ENCODE results near the gene SLC45A3.

The SLC45A3 gene

GRCh38 chr1:205613854-205614412 is 66.4 kb downstream of the SLC45A3 start:
- no peak for TF ChIP-seq CTCF (IDR thresholded peaks at IDR 0.05; ENCODE audit: low read depth, low read length)
- H3K4me3 ChIP-seq (ENCODE audit: low read depth, low read length): no peak overlapping the region

GRCh38 chr1:205612556-205612955 is 67.8 kb downstream of the SLC45A3 start:
- no peak overlapping the region for H3K4me3 ChIP-seq (ENCODE audit: low read depth, low read length)
- TF ChIP-seq CTCF (IDR thresholded peaks at IDR 0.05; ENCODE audit: low read depth, low read length): no peak

- TF ChIP-seq CTCF (IDR thresholded peaks at IDR 0.05; ENCODE audit: low read depth, low read length): no peak
- H3K4me3 ChIP-seq (ENCODE audit: low read depth, low read length): no peak overlapping the region
Measured at GRCh38 chr1:205612104-205612503, 68.2 kb downstream of the SLC45A3 start.

- no peak overlapping the region for H3K4me3 ChIP-seq (ENCODE audit: low read depth, low read length)
- TF ChIP-seq CTCF (IDR thresholded peaks at IDR 0.05; ENCODE audit: low read depth, low read length): no peak
Measured at GRCh38 chr1:205610901-205611466, 69.3 kb downstream of the SLC45A3 start.

GRCh38 chr1:205610036-205610435 is 70.3 kb downstream of the SLC45A3 start:
- no peak overlapping the region for H3K4me3 ChIP-seq (ENCODE audit: low read depth, low read length)
- no peak for TF ChIP-seq CTCF (IDR thresholded peaks at IDR 0.05; ENCODE audit: low read depth, low read length)
